GM12878 (cell line): ENCODE measurements around the gene QSOX2. TPM values are rescaled to one million over a fixed set of nuclear protein-coding genes. Genes with fewer than 3 reads are reported as not detected.

ENCODE experiments used
- ATAC-seq: fragments of 200-7000 bp; cut with Tn5 transposase; 3 replicates; pipeline ENCODE4 v1.9.1; 2020; ENCODE audit warnings: mild to moderate bottlenecking, moderate library complexity
- BruUV-seq: library from RNA; stranded (reverse); fragments of 400-500 nt; replicated peaks from 2 replicates; lab custom pipeline; 2021; lab: Mats Ljungman, UMichigan
- CTCF ChIA-PET: fragments of 300-600 bp; sonication (Branson Sonifier 250); formaldehyde crosslinking; extraction: SDS; loops from one replicate; lab custom pipeline; 2021; ENCODE audit warnings: inconsistent platforms; lab: Yijun Ruan, JAX
- POLR2A ChIA-PET: fragments of 350-600 bp; formaldehyde crosslinking; extraction: SDS; loops from one replicate; lab custom pipeline; 2021; ENCODE audit warnings: inconsistent platforms; lab: Charles Lee
- RAD21 ChIA-PET: fragments of 300-600 bp; sonication (Branson Sonifier 250); formaldehyde crosslinking; loops from one replicate; lab custom pipeline; 2023; ENCODE audit warnings: antibody characterized with exemption; ENCODE audit not compliant: unreplicated experiment; lab: Charles Lee
- SMC1A ChIA-PET: fragments of 300-600 bp; sonication (Branson Sonifier 250); formaldehyde crosslinking; loops from one replicate; lab custom pipeline; 2023; ENCODE audit not compliant: unreplicated experiment, uncharacterized antibody; lab: Charles Lee
- DNase-seq: peaks from one replicate; pipeline ENCODE4 v3.0.0-alpha.2; 2011; ENCODE audit warnings: low read depth, low spot score
- FAIRE-seq: peaks from 3 replicates; lab custom pipeline; 2011; peaks lifted over from hg19 to GRCh38; lab: Jason Lieb, UNC
- H2AFZ ChIP-seq: 2 replicates; pipeline ENCODE4 v1.6.0; 2011; ENCODE audit warnings: low read depth, low read length, control low read depth; ENCODE audit not compliant: control insufficient read depth
- H3K27ac ChIP-seq: 2 replicates; pipeline ENCODE4 v1.5.1; 2011; ENCODE audit warnings: control low read depth; ENCODE audit not compliant: control insufficient read depth, insufficient read depth
- H3K27me3 ChIP-seq, 2 experiments: replicated peaks in 1 of 2; 2 replicates each; pipeline versions ENCODE4 v1.6.0 to v1.6.1; 2011; ENCODE audit warnings: low read length in 1 of 2; ENCODE audit not compliant: control insufficient read depth in 2 of 2, insufficient read depth in 2 of 2
- H3K36me3 ChIP-seq, 2 experiments: 2 replicates each; pipeline ENCODE4 v1.5.1; 2011; ENCODE audit warnings: low read length in 1 of 2; ENCODE audit not compliant: control insufficient read depth in 2 of 2, insufficient read depth in 2 of 2
- H3K4me1 ChIP-seq: 2 replicates; pipeline ENCODE4 v1.6.1; 2011; ENCODE audit warnings: mild to moderate bottlenecking, low read length, moderate library complexity, mixed read lengths; ENCODE audit not compliant: control insufficient read depth, insufficient read depth
- H3K4me2 ChIP-seq: 2 replicates; pipeline ENCODE4 v1.6.0; 2011; ENCODE audit warnings: control low read depth; ENCODE audit not compliant: control insufficient read depth, insufficient read depth
- H3K4me3 ChIP-seq: fragments of 200-600 bp; sonication (generic); 2 replicates; pipeline ENCODE4 v1.5.1; 2016
- H3K79me2 ChIP-seq: 2 replicates; pipeline ENCODE4 v1.6.0; 2011; ENCODE audit warnings: low read length; ENCODE audit not compliant: control insufficient read depth, insufficient read depth
- H3K9ac ChIP-seq: 2 replicates; pipeline ENCODE4 v1.8.0; 2011; ENCODE audit warnings: low read length, control low read depth, mixed read lengths; ENCODE audit not compliant: control insufficient read depth, insufficient read depth
- H3K9me3 ChIP-seq: replicated peaks from 3 replicates; pipeline ENCODE4 v1.5.1; 2011; ENCODE audit warnings: mild to moderate bottlenecking, low read length; ENCODE audit not compliant: control insufficient read depth, insufficient read depth
- H4K20me1 ChIP-seq: 2 replicates; pipeline ENCODE4 v1.6.0; 2011; ENCODE audit not compliant: control insufficient read depth, insufficient read depth
- CHD1 ChIP-seq: IDR thresholded peaks from 2 replicates; pipeline ENCODE4 v1.6.1; 2012; ENCODE audit warnings: low read depth, low read length, improper control_type of control experiment
- FOXM1 ChIP-seq: IDR thresholded peaks from 2 replicates; pipeline ENCODE4 v1.6.1; 2012; ENCODE audit warnings: low read depth, mild to moderate bottlenecking, inconsistent platforms, low read length, moderate library complexity
- HDAC6 ChIP-seq: fragments of 200-600 bp; sonication (generic); IDR thresholded peaks from one replicate; pipeline ENCODE4 v1.8.0; 2017; ENCODE audit warnings: antibody characterized with exemption; ENCODE audit not compliant: unreplicated experiment
- IKZF2 ChIP-seq, 2 experiments: fragments of 450-650 bp; IDR thresholded peaks; 2 replicates each; pipeline ENCODE4 v1.6.1; 2017; ENCODE audit warnings: mild to moderate bottlenecking in 2 of 2, moderate library complexity in 2 of 2
- IRF4 ChIP-seq: IDR thresholded peaks from 2 replicates; pipeline ENCODE4 v1.6.1; 2011; ENCODE audit warnings: low read depth, low read length
- KDM1A ChIP-seq: fragments of 200-600 bp; sonication (generic); IDR thresholded peaks from 2 replicates; pipeline ENCODE4 v1.6.1; 2016; ENCODE audit warnings: borderline replicate concordance
- MLLT1 ChIP-seq: fragments of 450-650 bp; IDR thresholded peaks from 2 replicates; pipeline ENCODE4 v1.6.1; 2016; ENCODE audit warnings: mild to moderate bottlenecking
- NR2C2 ChIP-seq: IDR thresholded peaks from 2 replicates; pipeline ENCODE4 v1.6.1; 2011; ENCODE audit warnings: borderline replicate concordance, low read depth; ENCODE audit not compliant: control insufficient read depth, insufficient read length
- POLR2AphosphoS2 ChIP-seq: IDR thresholded peaks from 2 replicates; pipeline ENCODE4 v1.6.1; 2011; ENCODE audit warnings: low read depth, mild to moderate bottlenecking, low read length, improper control_type of control experiment, moderate library complexity
- RAD21 ChIP-seq: IDR thresholded peaks from 2 replicates; pipeline ENCODE4 v1.6.1; 2011; ENCODE audit warnings: mild to moderate bottlenecking, low read depth, low read length, moderate library complexity; ENCODE audit not compliant: insufficient read depth
- TCF7 ChIP-seq: IDR thresholded peaks from 2 replicates; pipeline ENCODE4 v1.6.1; 2014; ENCODE audit warnings: antibody characterized with exemption, borderline replicate concordance
- ZNF622 ChIP-seq: fragments of 450-650 bp; IDR thresholded peaks from 2 replicates; pipeline ENCODE4 v1.6.1; 2017; ENCODE audit warnings: mild to moderate bottlenecking, inconsistent platforms
- ZZZ3 ChIP-seq: IDR thresholded peaks from 2 replicates; pipeline ENCODE4 v1.6.1; 2011; ENCODE audit warnings: low read depth; ENCODE audit not compliant: control insufficient read depth, insufficient read length
- WGBS: methylation state at CpG from one replicate; pipeline ENCODE4 v1.1.6; 2016; ENCODE audit warnings: low lambda C conversion rate; ENCODE audit not compliant: insufficient replicate concordance, insufficient coverage; ENCODE audit errors: missing lambda C conversion rate; 5-methylcytosine and 5-hydroxymethylcytosine counted together
- in situ Hi-C: fragments of 300-500 bp; cut with MboI; formaldehyde crosslinking; loops from 9 replicates; pipeline ENCODE4 v1.14.3; 2018; ENCODE audit warnings: mixed read lengths
- intact Hi-C: fragments of 100-400 bp; cut with micrococcal nuclease; formaldehyde crosslinking; loops from one replicate; pipeline ENCODE4 v1.14.2; 2022; ENCODE audit not compliant: unreplicated experiment
- polyA plus RNA-seq, 11 experiments: library from polyadenylated mRNA; depleted of rRNA in 4 of 11; unstranded in 6 of 11; stranded (reverse) in 5 of 11; fragments of >200 nt; fragmentation: Nextera tagmentation in 4 of 11; fragmentation: Illumina TruSeq in 1 of 11; extraction: Ambion mirVana in 4 of 11; extraction: Trizol in 1 of 11; gene quantifications; 1 replicate in 1 of 11; 2 replicates in 10 of 11; pipeline versions ENCODE4 v1.2.1 to v1.2.3, GENCODE V29; 2011 to 2016; ENCODE audit warnings: inconsistent platforms in 2 of 11, missing spikeins in 2 of 11, low read depth in 1 of 11
- total RNA-seq, 4 experiments: library from RNA; depleted of rRNA in 3 of 4; stranded (reverse); fragments of >200 nt in 3 of 4; fragmentation: Illumina TruSeq in 1 of 4; extraction: Trizol in 1 of 4; gene quantifications; 2 replicates each; pipeline versions ENCODE4 v1.2.1 to v1.2.3, GENCODE V29; 2013 to 2021
- TF ChIP-seq, protein P1 (sequence below): fragments of 450-650 bp; IDR thresholded peaks from 2 replicates; pipeline ENCODE4 v1.6.1; 2018; ENCODE audit warnings: borderline replicate concordance, mild to moderate bottlenecking; ENCODE audit not compliant: partially characterized antibody
- TF ChIP-seq, protein P2 (sequence below): fragments of 150-350 bp; IDR thresholded peaks from 2 replicates; pipeline ENCODE4 v1.6.1; 2016; ENCODE audit warnings: low read depth, low read length

Gene QSOX2
- total and polyA plus RNA-seq, 10 of the 15 experiments (the other 5 are each of a cell fraction or from before 2014, with no cell fraction given), result 0.34 to 16.1 (median 8.2) TPM

- Histone ChIP-seq H4K20me1 (no peaks in the 10 kb centered on the region), H3K27ac (no peak overlapping the region), H3K4me1 (no peaks in the 10 kb centered on the region), H2AFZ (no peak overlapping the region), H3K36me3 (no peaks in the 10 kb centered on the region), H3K79me2 (no peaks in the 10 kb centered on the region), H3K9ac (no peak overlapping the region), H3K9me3 (no peaks in the 10 kb centered on the region), H3K27me3 (no peaks in the 10 kb centered on the region; a peak in 1 of 4 replicates), H3K4me2 (no peak overlapping the region), H3K4me3 (no peak overlapping the region)
- BruUV-seq, result no TSS peak
- POLR2A ChIA-PET, result no interaction called here
- ATAC-seq (no peak), FAIRE-seq (no peak), DNase-seq (no peak)
- CTCF ChIA-PET, result no interaction called here
- SMC1A ChIA-PET, result no interaction called here
- in situ Hi-C loops, result no loop called here
- 75% methylated on average over 9 of the region's 14 CpGs for WGBS
- RAD21 ChIA-PET, result no interaction called here
- intact Hi-C loops, result no loop called here
- TF ChIP-seq, protein P1, sequence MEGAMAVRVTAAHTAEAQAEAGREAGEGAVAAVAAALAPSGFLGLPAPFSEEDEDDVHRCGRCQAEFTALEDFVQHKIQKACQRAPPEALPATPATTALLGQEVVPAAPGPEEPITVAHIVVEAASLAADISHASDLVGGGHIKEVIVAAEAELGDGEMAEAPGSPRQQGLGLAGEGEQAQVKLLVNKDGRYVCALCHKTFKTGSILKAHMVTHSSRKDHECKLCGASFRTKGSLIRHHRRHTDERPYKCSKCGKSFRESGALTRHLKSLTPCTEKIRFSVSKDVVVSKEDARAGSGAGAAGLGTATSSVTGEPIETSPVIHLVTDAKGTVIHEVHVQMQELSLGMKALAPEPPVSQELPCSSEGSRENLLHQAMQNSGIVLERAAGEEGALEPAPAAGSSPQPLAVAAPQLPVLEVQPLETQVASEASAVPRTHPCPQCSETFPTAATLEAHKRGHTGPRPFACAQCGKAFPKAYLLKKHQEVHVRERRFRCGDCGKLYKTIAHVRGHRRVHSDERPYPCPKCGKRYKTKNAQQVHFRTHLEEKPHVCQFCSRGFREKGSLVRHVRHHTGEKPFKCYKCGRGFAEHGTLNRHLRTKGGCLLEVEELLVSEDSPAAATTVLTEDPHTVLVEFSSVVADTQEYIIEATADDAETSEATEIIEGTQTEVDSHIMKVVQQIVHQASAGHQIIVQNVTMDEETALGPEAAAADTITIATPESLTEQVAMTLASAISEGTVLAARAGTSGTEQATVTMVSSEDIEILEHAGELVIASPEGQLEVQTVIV, result no peak
- TF ChIP-seq CHD1, result no peak
- no peak for TF ChIP-seq HDAC6
- no peak for TF ChIP-seq TCF7
- TF ChIP-seq IKZF2 (IDR thresholded peaks at IDR 0.05), result no peak
- TF ChIP-seq ZNF622, result no peak
- TF ChIP-seq MLLT1, result no peak
- no peak for TF ChIP-seq FOXM1
- TF ChIP-seq POLR2AphosphoS2, result no peak
- TF ChIP-seq NR2C2, result no peak
- TF ChIP-seq RAD21, result no peak
- TF ChIP-seq, protein P2, sequence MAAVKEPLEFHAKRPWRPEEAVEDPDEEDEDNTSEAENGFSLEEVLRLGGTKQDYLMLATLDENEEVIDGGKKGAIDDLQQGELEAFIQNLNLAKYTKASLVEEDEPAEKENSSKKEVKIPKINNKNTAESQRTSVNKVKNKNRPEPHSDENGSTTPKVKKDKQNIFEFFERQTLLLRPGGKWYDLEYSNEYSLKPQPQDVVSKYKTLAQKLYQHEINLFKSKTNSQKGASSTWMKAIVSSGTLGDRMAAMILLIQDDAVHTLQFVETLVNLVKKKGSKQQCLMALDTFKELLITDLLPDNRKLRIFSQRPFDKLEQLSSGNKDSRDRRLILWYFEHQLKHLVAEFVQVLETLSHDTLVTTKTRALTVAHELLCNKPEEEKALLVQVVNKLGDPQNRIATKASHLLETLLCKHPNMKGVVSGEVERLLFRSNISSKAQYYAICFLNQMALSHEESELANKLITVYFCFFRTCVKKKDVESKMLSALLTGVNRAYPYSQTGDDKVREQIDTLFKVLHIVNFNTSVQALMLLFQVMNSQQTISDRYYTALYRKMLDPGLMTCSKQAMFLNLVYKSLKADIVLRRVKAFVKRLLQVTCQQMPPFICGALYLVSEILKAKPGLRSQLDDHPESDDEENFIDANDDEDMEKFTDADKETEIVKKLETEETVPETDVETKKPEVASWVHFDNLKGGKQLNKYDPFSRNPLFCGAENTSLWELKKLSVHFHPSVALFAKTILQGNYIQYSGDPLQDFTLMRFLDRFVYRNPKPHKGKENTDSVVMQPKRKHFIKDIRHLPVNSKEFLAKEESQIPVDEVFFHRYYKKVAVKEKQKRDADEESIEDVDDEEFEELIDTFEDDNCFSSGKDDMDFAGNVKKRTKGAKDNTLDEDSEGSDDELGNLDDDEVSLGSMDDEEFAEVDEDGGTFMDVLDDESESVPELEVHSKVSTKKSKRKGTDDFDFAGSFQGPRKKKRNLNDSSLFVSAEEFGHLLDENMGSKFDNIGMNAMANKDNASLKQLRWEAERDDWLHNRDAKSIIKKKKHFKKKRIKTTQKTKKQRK, result no peak
- TF ChIP-seq KDM1A, result no peak
- no peak for TF ChIP-seq ZZZ3
- TF ChIP-seq IRF4, result no peak
These were observed 68.4 kb downstream of the QSOX2 start for GRCh38 chr9:136177224-136177623.
